Effector memory CD4-positive, alpha-beta T cell (primary cell): ENCODE data around the gene POMGNT2.

Experiments used
- DNase-seq, 3 donors: peaks; one replicate each; pipeline ENCODE4 v3.0.0-alpha.2; 2020
- H3K27ac ChIP-seq: 2 replicates; pipeline ENCODE4 v1.7.0; 2013; ENCODE audit warnings: mild to moderate bottlenecking, low read length, moderate library complexity; ENCODE audit not compliant: insufficient read depth, poor library complexity, severe bottlenecking
- H3K27me3 ChIP-seq: replicated peaks from 2 replicates; pipeline ENCODE4 v1.7.0; 2013; ENCODE audit warnings: mild to moderate bottlenecking, low read length; ENCODE audit not compliant: insufficient read depth, control insufficient read depth, poor library complexity, severe bottlenecking
- H3K36me3 ChIP-seq: 2 replicates; pipeline ENCODE4 v1.7.0; 2013; ENCODE audit warnings: mild to moderate bottlenecking, low read length, moderate library complexity; ENCODE audit not compliant: control insufficient read depth, insufficient read depth
- H3K4me1 ChIP-seq: 2 replicates; pipeline ENCODE4 v1.7.0; 2013; ENCODE audit warnings: low read length, mild to moderate bottlenecking; ENCODE audit not compliant: control insufficient read depth, insufficient read depth, poor library complexity, severe bottlenecking
- H3K4me3 ChIP-seq: 2 replicates; pipeline ENCODE4 v1.7.0; 2013; ENCODE audit warnings: low read length, low read depth, mild to moderate bottlenecking; ENCODE audit not compliant: insufficient read depth, poor library complexity, severe bottlenecking
- H3K9me3 ChIP-seq: 2 replicates; pipeline ENCODE4 v1.7.0; 2013; ENCODE audit warnings: mild to moderate bottlenecking, low read length, moderate library complexity; ENCODE audit not compliant: control insufficient read depth

The POMGNT2 gene

GRCh38 chr3:43132870-43133636 is 27.2 kb upstream of the POMGNT2 start:
- H3K27me3 ChIP-seq, result no peaks in the 10 kb centered on the region
- H3K27ac ChIP-seq, result no peak overlapping the region
- H3K9me3 ChIP-seq, result no peaks in the 10 kb centered on the region
- H3K4me3 ChIP-seq, result no peak overlapping the region
- DNase-seq, result no peak
- H3K4me1 ChIP-seq, result no peaks in the 10 kb centered on the region
- no peaks in the 10 kb centered on the region for H3K36me3 ChIP-seq

- no peak overlapping the region for H3K4me3 ChIP-seq
- no peaks in the 10 kb centered on the region for H3K27me3 ChIP-seq
- no peaks in the 10 kb centered on the region for H3K9me3 ChIP-seq
- no peaks in the 10 kb centered on the region for H3K36me3 ChIP-seq
- no peaks in the 10 kb centered on the region for H3K4me1 ChIP-seq
- DNase-seq, result no peak
- H3K27ac ChIP-seq, result no peak overlapping the region
Measured at GRCh38 chr3:43132193-43132592, 26.3 kb upstream of the POMGNT2 start.

- no peak overlapping the region for H3K4me3 ChIP-seq
- no peak overlapping the region for H3K27ac ChIP-seq
- no peaks in the 10 kb centered on the region for H3K36me3 ChIP-seq
- DNase-seq, result no peak
- H3K9me3 ChIP-seq, result no peaks in the 10 kb centered on the region
- no peaks in the 10 kb centered on the region for H3K27me3 ChIP-seq
- no peaks in the 10 kb centered on the region for H3K4me1 ChIP-seq
Measured at GRCh38 chr3:43128464-43128863, 22.6 kb upstream of the POMGNT2 start.

- no peaks in the 10 kb centered on the region for H3K36me3 ChIP-seq
- DNase-seq, result no peak
- H3K27me3 ChIP-seq, result no peaks in the 10 kb centered on the region
- no peaks in the 10 kb centered on the region for H3K9me3 ChIP-seq
- H3K4me3 ChIP-seq, result no peak overlapping the region
- H3K27ac ChIP-seq, result no peak overlapping the region
- no peaks in the 10 kb centered on the region for H3K4me1 ChIP-seq
Measured at GRCh38 chr3:43126536-43126935, 20.7 kb upstream of the POMGNT2 start.

GRCh38 chr3:43123895-43124294 is 18.0 kb upstream of the POMGNT2 start:
- no peaks in the 10 kb centered on the region for H3K36me3 ChIP-seq
- no peak overlapping the region for H3K4me3 ChIP-seq
- no peaks in the 10 kb centered on the region for H3K27me3 ChIP-seq
- H3K4me1 ChIP-seq, result no peaks in the 10 kb centered on the region
- H3K27ac ChIP-seq, result no peak overlapping the region
- no peaks in the 10 kb centered on the region for H3K9me3 ChIP-seq
- DNase-seq, result no peak

- H3K27me3 ChIP-seq, result no peaks in the 10 kb centered on the region
- no peaks in the 10 kb centered on the region for H3K9me3 ChIP-seq
- no peaks in the 10 kb centered on the region for H3K36me3 ChIP-seq
- H3K4me1 ChIP-seq, result no peaks in the 10 kb centered on the region
- no peak overlapping the region for H3K4me3 ChIP-seq
- no peak overlapping the region for H3K27ac ChIP-seq
- DNase-seq, result no peak
Measured at GRCh38 chr3:43120937-43121336, 15.1 kb upstream of the POMGNT2 start.

GRCh38 chr3:43117257-43117656 is 11.4 kb upstream of the POMGNT2 start:
- no peak overlapping the region for H3K4me3 ChIP-seq
- no peaks in the 10 kb centered on the region for H3K36me3 ChIP-seq
- no peak overlapping the region for H3K27ac ChIP-seq
- no peaks in the 10 kb centered on the region for H3K4me1 ChIP-seq
- H3K9me3 ChIP-seq, result no peaks in the 10 kb centered on the region
- H3K27me3 ChIP-seq, result no peaks in the 10 kb centered on the region
- DNase-seq, result no peak

GRCh38 chr3:43113671-43114070 is 7.8 kb upstream of the POMGNT2 start:
- H3K36me3 ChIP-seq, result no peaks in the 10 kb centered on the region
- DNase-seq, result no peak
- no peaks in the 10 kb centered on the region for H3K27me3 ChIP-seq
- H3K4me3 ChIP-seq, result no peak overlapping the region
- no peaks in the 10 kb centered on the region for H3K9me3 ChIP-seq
- no peak overlapping the region for H3K27ac ChIP-seq
- no peaks in the 10 kb centered on the region for H3K4me1 ChIP-seq

- Histone ChIP-seq H3K4me3 (peak overlapping the region; percentile 71), H3K4me1 (peaks cover 13% of the 10 kb centered on the region), H3K27ac (no peak overlapping the region), H3K27me3 (no peaks in the 10 kb centered on the region), H3K36me3 (no peaks in the 10 kb centered on the region), H3K9me3 (no peaks in the 10 kb centered on the region)
- no peak for DNase-seq
Measured at GRCh38 chr3:43106293-43106628, 382 bp upstream of the POMGNT2 start.

GRCh38 chr3:43104660-43105595 is 951 bp downstream of the POMGNT2 start:
- no peaks in the 10 kb centered on the region for H3K36me3 ChIP-seq
- no peak overlapping the region for H3K27ac ChIP-seq
- peak overlapping the region; percentile 46 for H3K4me3 ChIP-seq
- no peaks in the 10 kb centered on the region for H3K27me3 ChIP-seq
- H3K9me3 ChIP-seq, result no peaks in the 10 kb centered on the region
- peaks cover 13% of the 10 kb centered on the region for H3K4me1 ChIP-seq
- DNase-seq, result no peak
